ENCODE data around the gene SERPINA6. TPM values are rescaled to one million over a fixed set of nuclear protein-coding genes. Genes with fewer than 3 reads are reported as not detected.
A peak's percentile ranks its signal among the peaks of the same experiment; 100 is the strongest.

Gene SERPINA6
- total RNA-seq, 4 donors from 2014 or later, result 0.48 to 0.82 (median 0.80) TPM; not detected in 1

- WGBS, 2 donors (ENCODE audit: low coverage in 1 of 2), result 35 to 39% methylated on average over 5 of the region's 5 CpGs
These were observed 18.7 kb upstream of the SERPINA6 start for GRCh38 chr14:94341656-94342333.

DNA sequence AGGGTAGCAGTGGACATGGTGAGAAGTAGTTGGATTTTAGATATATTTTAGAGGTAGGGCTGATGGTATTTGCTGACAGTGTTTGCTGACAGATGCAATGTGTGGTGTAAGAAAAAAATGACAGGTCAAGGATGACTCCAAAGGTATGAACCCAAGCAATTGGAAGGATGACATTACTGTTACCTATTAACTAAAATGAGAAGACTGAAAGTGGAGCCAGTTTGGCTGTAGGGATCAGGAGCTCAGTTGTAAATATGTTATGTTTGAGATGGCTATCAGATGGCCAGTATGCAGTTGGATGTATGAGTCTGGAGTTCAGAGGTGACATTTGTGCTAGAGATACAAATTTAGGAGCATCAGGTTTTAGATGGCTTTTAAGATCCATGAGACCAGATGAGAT, 17.4 kb upstream of the SERPINA6 start:
- DNase-seq, result no peak
- H3K27ac ChIP-seq, result no peak overlapping the region
- no peaks in the 10 kb centered on the region for H3K9me3 ChIP-seq
- peaks cover 0 to 29% (median 14%) of the 10 kb centered on the region in 4 donors for H3K4me1 ChIP-seq
- intact Hi-C loops (cut with DNase I; ENCODE audit: low total_unique reads), result no loop called here
- H3K36me3 ChIP-seq, result no peaks in the 10 kb centered on the region
- TF ChIP-seq POLR2AphosphoS5 (IDR thresholded peaks at IDR 0.05), result no peak
- TF ChIP-seq POLR2A (IDR thresholded peaks at IDR 0.05), result no peak
- TF ChIP-seq, protein P1, sequence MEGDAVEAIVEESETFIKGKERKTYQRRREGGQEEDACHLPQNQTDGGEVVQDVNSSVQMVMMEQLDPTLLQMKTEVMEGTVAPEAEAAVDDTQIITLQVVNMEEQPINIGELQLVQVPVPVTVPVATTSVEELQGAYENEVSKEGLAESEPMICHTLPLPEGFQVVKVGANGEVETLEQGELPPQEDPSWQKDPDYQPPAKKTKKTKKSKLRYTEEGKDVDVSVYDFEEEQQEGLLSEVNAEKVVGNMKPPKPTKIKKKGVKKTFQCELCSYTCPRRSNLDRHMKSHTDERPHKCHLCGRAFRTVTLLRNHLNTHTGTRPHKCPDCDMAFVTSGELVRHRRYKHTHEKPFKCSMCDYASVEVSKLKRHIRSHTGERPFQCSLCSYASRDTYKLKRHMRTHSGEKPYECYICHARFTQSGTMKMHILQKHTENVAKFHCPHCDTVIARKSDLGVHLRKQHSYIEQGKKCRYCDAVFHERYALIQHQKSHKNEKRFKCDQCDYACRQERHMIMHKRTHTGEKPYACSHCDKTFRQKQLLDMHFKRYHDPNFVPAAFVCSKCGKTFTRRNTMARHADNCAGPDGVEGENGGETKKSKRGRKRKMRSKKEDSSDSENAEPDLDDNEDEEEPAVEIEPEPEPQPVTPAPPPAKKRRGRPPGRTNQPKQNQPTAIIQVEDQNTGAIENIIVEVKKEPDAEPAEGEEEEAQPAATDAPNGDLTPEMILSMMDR (IDR thresholded peaks at IDR 0.05), result no peak
- no peak for TF ChIP-seq EP300 (IDR thresholded peaks at IDR 0.05; ENCODE audit: low read depth)
- in situ Hi-C loops (cut with MboI; ENCODE audit: low pct_ligation_motif_present in 1 of 4, low pct_unique_long_range_greater_than_20kb in 1 of 4, low sequenced_read_pairs in 3 of 4), result no loop called here
- no peak overlapping the region for H3K4me3 ChIP-seq
- no peaks in the 10 kb centered on the region for H3K27me3 ChIP-seq

More at GRCh38 chr14:94341656-94342333, 18.7 kb upstream of the SERPINA6 start:
- no peak for TF ChIP-seq POLR2AphosphoS5 (IDR thresholded peaks at IDR 0.05)
- TF ChIP-seq EP300 (IDR thresholded peaks at IDR 0.05; ENCODE audit: low read depth), result no peak
- peak; percentile 6 for TF ChIP-seq POLR2A (IDR thresholded peaks at IDR 0.05)
- TF ChIP-seq, protein P1 (IDR thresholded peaks at IDR 0.05), result no peak
- DNase-seq, result no peak
- Histone ChIP-seq H3K27me3 (no peaks in the 10 kb centered on the region), H3K36me3 (no peaks in the 10 kb centered on the region), H3K4me3 (no peak overlapping the region), H3K27ac (peak overlapping the region; percentile 56 to 74 (median 68)), H3K9me3 (no peaks in the 10 kb centered on the region), H3K4me1 (peaks cover 0 to 29% (median 14%) of the 10 kb centered on the region in 4 donors)
- in situ Hi-C loops (cut with MboI; ENCODE audit: low pct_ligation_motif_present in 1 of 4, low pct_unique_long_range_greater_than_20kb in 1 of 4, low sequenced_read_pairs in 3 of 4) (no loop called here), intact Hi-C loops (cut with DNase I; ENCODE audit: low total_unique reads) (no loop called here)

DNA sequence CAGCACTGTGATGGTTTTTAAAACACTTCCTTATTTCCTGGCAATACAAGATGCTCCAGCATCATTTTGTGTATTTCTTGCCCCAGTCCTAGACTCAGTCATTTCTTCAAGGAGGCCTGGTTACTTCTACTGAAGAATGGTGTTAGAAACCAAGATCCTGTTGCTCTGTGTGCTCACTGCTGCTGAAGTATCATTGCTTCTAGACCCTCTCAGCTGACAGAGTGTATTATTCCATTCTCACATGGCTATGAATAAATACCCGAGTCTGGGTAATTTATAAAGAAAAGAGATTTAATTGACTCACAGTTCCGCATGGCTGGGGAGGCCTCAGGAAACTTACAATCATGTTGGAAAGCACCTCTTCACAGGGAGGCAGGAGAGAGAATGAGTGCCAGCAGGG, 14.9 kb upstream of the SERPINA6 start:
- Histone ChIP-seq H3K27me3 (no peaks in the 10 kb centered on the region), H3K36me3 (no peaks in the 10 kb centered on the region), H3K9me3 (no peaks in the 10 kb centered on the region), H3K4me1 (peaks cover 0 to 29% (median 14%) of the 10 kb centered on the region in 4 donors), H3K27ac (no peak overlapping the region), H3K4me3 (no peak overlapping the region)
- DNase-seq, result no peak
- WGBS, 2 donors (ENCODE audit: low coverage in 1 of 2), result 77 to 100% methylated on average over 2 of the region's 2 CpGs
- intact Hi-C loops (cut with DNase I; ENCODE audit: low total_unique reads), result no loop called here
- in situ Hi-C loops (cut with MboI; ENCODE audit: low pct_ligation_motif_present in 1 of 4, low pct_unique_long_range_greater_than_20kb in 1 of 4, low sequenced_read_pairs in 3 of 4), result no loop called here
- TF ChIP-seq EP300 (IDR thresholded peaks at IDR 0.05; ENCODE audit: low read depth) (no peak), POLR2AphosphoS5 (IDR thresholded peaks at IDR 0.05) (no peak), POLR2A (IDR thresholded peaks at IDR 0.05) (no peak)
- TF ChIP-seq, protein P1 (IDR thresholded peaks at IDR 0.05), result no peak

- Histone ChIP-seq H3K4me3 (no peak overlapping the region), H3K27ac (no peak overlapping the region), H3K9me3 (no peaks in the 10 kb centered on the region), H3K36me3 (no peaks in the 10 kb centered on the region), H3K4me1 (peaks cover 0 to 23% (median 8%) of the 10 kb centered on the region in 4 donors), H3K27me3 (no peaks in the 10 kb centered on the region)
- WGBS, 2 donors (ENCODE audit: low coverage in 1 of 2), result 72 to 83% methylated on average over 3 to 6 of the region's 6 CpGs
- no peak for DNase-seq
- in situ Hi-C loops (cut with MboI; ENCODE audit: low pct_ligation_motif_present in 1 of 4, low pct_unique_long_range_greater_than_20kb in 1 of 4, low sequenced_read_pairs in 3 of 4) (no loop called here), intact Hi-C loops (cut with DNase I; ENCODE audit: low total_unique reads) (no loop called here)
- TF ChIP-seq, protein P1 (IDR thresholded peaks at IDR 0.05), result no peak
- TF ChIP-seq POLR2AphosphoS5 (IDR thresholded peaks at IDR 0.05) (no peak), EP300 (IDR thresholded peaks at IDR 0.05; ENCODE audit: low read depth) (no peak), POLR2A (IDR thresholded peaks at IDR 0.05) (no peak)
These were observed 14.1 kb upstream of the SERPINA6 start for GRCh38 chr14:94337274-94337673.
